OCI-LY7 (cell line): ENCODE data around the gene MYO18B.

Source experiments
- EZH2phosphoT487 ChIP-seq: fragments of 200-600 bp; sonication (generic); IDR thresholded peaks from 2 replicates; pipeline ENCODE4 v1.6.1; 2018; ENCODE audit warnings: low read depth, borderline replicate concordance, mild to moderate bottlenecking, mixed run types, antibody characterized with exemption, low read length, moderate library complexity, mixed read lengths
- TF ChIP-seq, protein P1 (sequence below): fragments of 200-600 bp; sonication (generic); conservative IDR thresholded peaks from 2 replicates; pipeline ENCODE4 v1.5.1; 2014; ENCODE audit warnings: mild to moderate bottlenecking, antibody characterized with exemption, low read length, moderate library complexity, mixed read lengths

- TF ChIP-seq, protein P1, sequence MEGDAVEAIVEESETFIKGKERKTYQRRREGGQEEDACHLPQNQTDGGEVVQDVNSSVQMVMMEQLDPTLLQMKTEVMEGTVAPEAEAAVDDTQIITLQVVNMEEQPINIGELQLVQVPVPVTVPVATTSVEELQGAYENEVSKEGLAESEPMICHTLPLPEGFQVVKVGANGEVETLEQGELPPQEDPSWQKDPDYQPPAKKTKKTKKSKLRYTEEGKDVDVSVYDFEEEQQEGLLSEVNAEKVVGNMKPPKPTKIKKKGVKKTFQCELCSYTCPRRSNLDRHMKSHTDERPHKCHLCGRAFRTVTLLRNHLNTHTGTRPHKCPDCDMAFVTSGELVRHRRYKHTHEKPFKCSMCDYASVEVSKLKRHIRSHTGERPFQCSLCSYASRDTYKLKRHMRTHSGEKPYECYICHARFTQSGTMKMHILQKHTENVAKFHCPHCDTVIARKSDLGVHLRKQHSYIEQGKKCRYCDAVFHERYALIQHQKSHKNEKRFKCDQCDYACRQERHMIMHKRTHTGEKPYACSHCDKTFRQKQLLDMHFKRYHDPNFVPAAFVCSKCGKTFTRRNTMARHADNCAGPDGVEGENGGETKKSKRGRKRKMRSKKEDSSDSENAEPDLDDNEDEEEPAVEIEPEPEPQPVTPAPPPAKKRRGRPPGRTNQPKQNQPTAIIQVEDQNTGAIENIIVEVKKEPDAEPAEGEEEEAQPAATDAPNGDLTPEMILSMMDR = no peak
- no peak for TF ChIP-seq EZH2phosphoT487
These were observed 142.1 kb downstream of the MYO18B start for GRCh38 chr22:25884121-25884520.
